ENCODE results near the gene PLEKHA7. TPM values are rescaled to one million over a fixed set of nuclear protein-coding genes. Genes with fewer than 3 reads are reported as not detected.

PLEKHA7 gene
- total RNA-seq, 1 experiment from 2014 or later = 18.4 TPM

- BruUV-seq (replicated peaks) = no TSS peak
- DNase-seq (no peak), ATAC-seq (no peak)
- Histone ChIP-seq H3K4me1 (ENCODE audit: insufficient read depth, low read length) (no peaks in the 10 kb centered on the region), H3K4me3 (ENCODE audit: low read length) (no peak overlapping the region), H3K36me3 (ENCODE audit: low read depth, low read length) (peaks cover 71% of the 10 kb centered on the region), H2AFZ (ENCODE audit: low read length) (no peak overlapping the region), H3K9me2 (replicated peaks; ENCODE audit: low read length) (no peaks in the 10 kb centered on the region), H3K9me3 (ENCODE audit: low read length) (no peaks in the 10 kb centered on the region), H3K27ac (ENCODE audit: low read length) (no peak overlapping the region), H4K20me1 (ENCODE audit: low read length) (peaks cover 5% of the 10 kb centered on the region; the same call in 1 of the 2 replicates), H3F3A (ENCODE audit: low read length, unreplicated experiment) (no peaks in the 10 kb centered on the region), H3K9ac (ENCODE audit: low read length) (no peak overlapping the region), H3K4me2 (ENCODE audit: low read length) (no peak overlapping the region), H3K27me3 (ENCODE audit: low read length) (no peaks in the 10 kb centered on the region), H3K79me2 (ENCODE audit: low read length) (peaks cover 23% of the 10 kb centered on the region)
- CTCF ChIA-PET = no interaction called here
- intact Hi-C loops (cut with micrococcal nuclease) = no loop called here
- POLR2A ChIA-PET (ENCODE audit: unreplicated experiment) = no interaction called here
- no peak for TF ChIP-seq EZH2 (IDR thresholded peaks at IDR 0.05; ENCODE audit: low read length, unreplicated experiment)
- TF ChIP-seq CTCF (conservative IDR thresholded peaks at IDR 0.05; ENCODE audit: low read depth, low read length) = no peak
- TF ChIP-seq EZH2phosphoT487 (IDR thresholded peaks at IDR 0.05; ENCODE audit: borderline replicate concordance, low read length) = no peak
Measured at GRCh38 chr11:16749092-16749491, 265.1 kb downstream of the PLEKHA7 start.

GRCh38 chr11:16745950-16746605 is 268.1 kb downstream of the PLEKHA7 start:
- Histone ChIP-seq H3K9ac (ENCODE audit: low read length) (no peak overlapping the region), H4K20me1 (ENCODE audit: low read length) (peaks cover 20% of the 10 kb centered on the region), H2AFZ (ENCODE audit: low read length) (no peak overlapping the region), H3K9me3 (ENCODE audit: low read length) (no peaks in the 10 kb centered on the region), H3K9me2 (replicated peaks; ENCODE audit: low read length) (no peaks in the 10 kb centered on the region), H3K27me3 (ENCODE audit: low read length) (no peaks in the 10 kb centered on the region), H3K4me1 (ENCODE audit: insufficient read depth, low read length) (no peaks in the 10 kb centered on the region; the same call in 1 of the 2 replicates), H3F3A (ENCODE audit: low read length, unreplicated experiment) (no peaks in the 10 kb centered on the region), H3K4me3 (ENCODE audit: low read length) (no peak overlapping the region), H3K36me3 (ENCODE audit: low read depth, low read length) (peaks cover 61% of the 10 kb centered on the region), H3K79me2 (ENCODE audit: low read length) (peaks cover 52% of the 10 kb centered on the region), H3K4me2 (ENCODE audit: low read length) (no peak overlapping the region), H3K27ac (ENCODE audit: low read length) (no peak overlapping the region)
- BruUV-seq (replicated peaks) = no TSS peak
- ChIA-PET CTCF (no interaction called here), POLR2A (ENCODE audit: unreplicated experiment) (no interaction called here)
- DNase-seq (no peak), ATAC-seq (no peak)
- intact Hi-C loops (cut with micrococcal nuclease) = no loop called here
- TF ChIP-seq EZH2phosphoT487 (IDR thresholded peaks at IDR 0.05; ENCODE audit: borderline replicate concordance, low read length) (no peak), EZH2 (IDR thresholded peaks at IDR 0.05; ENCODE audit: low read length, unreplicated experiment) (no peak), CTCF (conservative IDR thresholded peaks at IDR 0.05; ENCODE audit: low read depth, low read length) (no peak)

GRCh38 chr11:16744128-16744725 is 270.0 kb downstream of the PLEKHA7 start:
- H3K4me3 ChIP-seq (ENCODE audit: low read length) = no peak overlapping the region
- no peaks in the 10 kb centered on the region for H3K27me3 ChIP-seq (ENCODE audit: low read length)
- H3K79me2 ChIP-seq (ENCODE audit: low read length) = peaks cover 70% of the 10 kb centered on the region
- H3K27ac ChIP-seq (ENCODE audit: low read length) = no peak overlapping the region
- H3K9me2 ChIP-seq (replicated peaks; ENCODE audit: low read length) = no peaks in the 10 kb centered on the region
- no peak overlapping the region for H3K9ac ChIP-seq (ENCODE audit: low read length)
- no peaks in the 10 kb centered on the region; the same call in 1 of the 2 replicates for H3K4me1 ChIP-seq (ENCODE audit: insufficient read depth, low read length)
- H2AFZ ChIP-seq (ENCODE audit: low read length) = no peak overlapping the region
- DNase-seq (no peak), ATAC-seq (no peak)
- H3F3A ChIP-seq (ENCODE audit: low read length, unreplicated experiment) = no peaks in the 10 kb centered on the region
- no peak overlapping the region for H3K4me2 ChIP-seq (ENCODE audit: low read length)
- no peaks in the 10 kb centered on the region for H3K9me3 ChIP-seq (ENCODE audit: low read length)
- intact Hi-C loops (cut with micrococcal nuclease) = no loop called here
- ChIA-PET CTCF (no interaction called here), POLR2A (ENCODE audit: unreplicated experiment) (no interaction called here)
- BruUV-seq (replicated peaks) = no TSS peak
- H3K36me3 ChIP-seq (ENCODE audit: low read depth, low read length) = peaks cover 43% of the 10 kb centered on the region
- no peak for TF ChIP-seq EZH2 (IDR thresholded peaks at IDR 0.05; ENCODE audit: low read length, unreplicated experiment)
- H4K20me1 ChIP-seq (ENCODE audit: low read length) = peaks cover 30% of the 10 kb centered on the region

All from PC-3 (cell line).